Omental fat pad (tissue), 4 donors: ENCODE results near the gene AFF3. TPM values are rescaled to one million over a fixed set of nuclear protein-coding genes. Genes with fewer than 3 reads are reported as not detected.

Source experiments
- ATAC-seq: fragments of 150-250 bp; one replicate; pipeline ENCODE4 v1.9.1; 2016; ENCODE audit warnings: mild to moderate bottlenecking, moderate library complexity; ENCODE audit not compliant: low FRiP score
- DNase-seq: peaks from one replicate; pipeline ENCODE4 v3.0.0-alpha.2; 2019; ENCODE audit warnings: low spot score
- CTCF ChIP-seq, 3 donors: fragments of 450-650 bp; IDR thresholded peaks; one replicate each; pipeline ENCODE4 v1.5.1; 2016 to 2017; ENCODE audit warnings: antibody characterized with exemption in 3 of 3, mild to moderate bottlenecking in 3 of 3, moderate library complexity in 2 of 3
- total RNA-seq, 4 donors: library from RNA; depleted of rRNA; stranded (reverse); fragments of >200 nt; gene quantifications; one replicate each; pipeline ENCODE4 v1.1.0, GENCODE V29; 2016

AFF3 gene
- total RNA-seq, 4 donors from 2014 or later: 1.4 to 6.0 (median 2.7) TPM

DNA sequence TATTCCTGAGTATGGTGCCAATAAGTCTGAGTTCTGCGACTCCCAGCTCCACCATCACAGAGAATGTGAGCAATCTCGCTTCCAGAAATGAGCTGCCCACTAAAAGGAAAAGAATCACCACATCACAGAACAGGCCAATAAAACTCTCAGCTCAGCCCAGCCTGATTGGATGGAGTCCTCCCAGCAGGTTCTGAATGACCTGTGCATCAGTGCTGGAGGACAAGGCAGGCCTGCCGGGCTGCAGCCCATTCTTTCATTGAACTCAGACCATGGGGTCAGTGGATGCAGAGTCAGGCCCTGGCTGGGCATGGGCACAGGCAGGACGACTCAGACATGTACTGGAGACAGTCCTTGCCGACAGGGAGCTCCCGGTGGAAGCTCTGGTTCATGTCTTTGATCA is 519.9 kb downstream of the AFF3 start:
- ATAC-seq (no peak), DNase-seq (no peak)
- TF ChIP-seq CTCF (IDR thresholded peaks at IDR 0.05): no peak

- TF ChIP-seq CTCF (IDR thresholded peaks at IDR 0.05): no peak
- DNase-seq (no peak), ATAC-seq (no peak)
Measured at GRCh38 chr2:99621774-99622173, 520.6 kb downstream of the AFF3 start.

DNA sequence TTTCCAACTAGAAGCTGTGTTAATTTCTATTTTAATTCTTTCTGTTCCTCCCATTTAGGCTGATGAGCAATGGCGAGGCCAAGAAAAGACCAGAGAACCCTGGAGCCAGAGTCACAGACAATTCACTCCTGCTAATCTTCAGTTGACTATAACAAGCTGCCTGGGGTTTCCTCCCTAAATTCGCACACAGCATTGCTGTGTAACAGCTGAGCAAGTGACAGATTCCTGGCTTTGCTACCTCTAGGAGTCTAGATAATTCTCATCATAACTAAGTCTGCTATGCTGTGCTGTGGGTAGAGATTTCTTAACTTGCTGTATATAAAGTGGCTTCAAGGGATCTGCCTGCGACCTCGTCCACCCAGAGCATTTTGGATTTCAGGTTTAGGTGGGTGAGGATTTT is 521.3 kb downstream of the AFF3 start:
- ATAC-seq: peak; percentile 37
- no peak for DNase-seq

GRCh38 chr2:99619151-99619550 is 523.2 kb downstream of the AFF3 start:
- ATAC-seq: no peak

More for the DNA sequence above, 521.3 kb downstream of the AFF3 start:
- TF ChIP-seq CTCF (IDR thresholded peaks at IDR 0.05): no peak

DNA sequence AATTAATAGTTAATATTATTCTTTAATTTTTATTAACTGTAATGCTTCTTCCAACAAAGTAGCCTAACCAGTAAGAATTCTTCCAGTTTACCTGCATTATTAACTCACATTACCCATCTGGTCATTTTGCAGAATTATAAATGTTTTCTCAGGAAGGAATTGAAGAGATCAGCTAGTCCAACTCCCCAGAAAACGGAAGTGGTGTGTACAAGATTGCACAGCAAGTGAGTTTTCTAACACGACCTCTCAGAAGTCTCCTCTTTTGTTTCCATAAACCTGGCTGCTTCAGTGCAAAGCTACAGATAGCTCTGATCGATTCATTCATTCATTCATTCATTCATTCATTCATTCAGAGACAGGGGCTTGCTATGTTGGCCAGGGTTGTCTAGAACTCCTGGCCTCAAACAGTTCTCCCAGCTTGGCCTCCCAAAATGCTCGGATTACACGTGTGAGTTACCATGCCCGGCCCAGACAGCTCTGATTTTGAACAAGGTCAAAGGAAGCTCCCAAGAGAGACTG is 523.8 kb downstream of the AFF3 start:
- DNase-seq: no peak
- TF ChIP-seq CTCF (IDR thresholded peaks at IDR 0.05): no peak
- ATAC-seq: no peak

More at GRCh38 chr2:99619151-99619550, 523.2 kb downstream of the AFF3 start:
- TF ChIP-seq CTCF (IDR thresholded peaks at IDR 0.05): no peak
- DNase-seq: no peak

- no peak for TF ChIP-seq CTCF (IDR thresholded peaks at IDR 0.05)
- ATAC-seq (no peak), DNase-seq (no peak)
Measured at GRCh38 chr2:99617811-99618210, 524.6 kb downstream of the AFF3 start.

GRCh38 chr2:99615247-99615771 is 527.1 kb downstream of the AFF3 start:
- DNase-seq (no peak), ATAC-seq (no peak)
- no peak for TF ChIP-seq CTCF (IDR thresholded peaks at IDR 0.05)
